SU-DHL-6 (cell line): Measurements from ENCODE around the gene APOL1.

ENCODE experiments used
- EZH2phosphoT487 ChIP-seq: fragments of 200-600 bp; sonication (generic), shearing (Covaris generic); conservative IDR thresholded peaks from 2 replicates; pipeline ENCODE4 v1.6.1; 2018; ENCODE audit warnings: mild to moderate bottlenecking, antibody characterized with exemption, low read length, moderate library complexity, mixed read lengths
- TF ChIP-seq, protein P1 (sequence below): fragments of 200-600 bp; sonication (generic); IDR thresholded peaks from one replicate; pipeline ENCODE4 v1.5.1; 2017; ENCODE audit warnings: antibody characterized with exemption, mild to moderate bottlenecking, low read length, moderate library complexity; ENCODE audit not compliant: insufficient read depth, poor library complexity, severe bottlenecking

DNA sequence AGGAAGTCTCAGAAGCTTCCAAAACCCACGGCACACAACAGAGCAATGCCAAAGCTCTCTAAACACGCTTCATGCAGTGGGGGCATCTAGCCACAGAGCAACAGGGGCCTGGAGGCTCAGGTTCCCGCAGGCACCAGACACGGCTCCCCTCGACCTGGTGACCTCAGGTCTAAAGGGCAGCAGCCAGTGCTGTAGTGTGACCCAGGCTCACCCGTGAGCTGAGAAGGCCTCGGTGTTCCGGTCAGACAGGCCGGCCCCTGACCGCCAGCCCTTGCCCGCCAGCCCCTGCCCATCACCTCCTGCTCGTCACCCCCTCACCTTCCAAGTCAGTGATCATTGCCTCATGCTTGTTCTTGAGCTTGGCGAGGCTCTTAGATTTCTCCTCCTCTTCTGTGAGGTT lies 45.7 kb downstream of the APOL1 start:
- TF ChIP-seq, protein P1, sequence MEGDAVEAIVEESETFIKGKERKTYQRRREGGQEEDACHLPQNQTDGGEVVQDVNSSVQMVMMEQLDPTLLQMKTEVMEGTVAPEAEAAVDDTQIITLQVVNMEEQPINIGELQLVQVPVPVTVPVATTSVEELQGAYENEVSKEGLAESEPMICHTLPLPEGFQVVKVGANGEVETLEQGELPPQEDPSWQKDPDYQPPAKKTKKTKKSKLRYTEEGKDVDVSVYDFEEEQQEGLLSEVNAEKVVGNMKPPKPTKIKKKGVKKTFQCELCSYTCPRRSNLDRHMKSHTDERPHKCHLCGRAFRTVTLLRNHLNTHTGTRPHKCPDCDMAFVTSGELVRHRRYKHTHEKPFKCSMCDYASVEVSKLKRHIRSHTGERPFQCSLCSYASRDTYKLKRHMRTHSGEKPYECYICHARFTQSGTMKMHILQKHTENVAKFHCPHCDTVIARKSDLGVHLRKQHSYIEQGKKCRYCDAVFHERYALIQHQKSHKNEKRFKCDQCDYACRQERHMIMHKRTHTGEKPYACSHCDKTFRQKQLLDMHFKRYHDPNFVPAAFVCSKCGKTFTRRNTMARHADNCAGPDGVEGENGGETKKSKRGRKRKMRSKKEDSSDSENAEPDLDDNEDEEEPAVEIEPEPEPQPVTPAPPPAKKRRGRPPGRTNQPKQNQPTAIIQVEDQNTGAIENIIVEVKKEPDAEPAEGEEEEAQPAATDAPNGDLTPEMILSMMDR: no peak
- no peak for TF ChIP-seq EZH2phosphoT487
